Measurements from ENCODE around the gene ARSG. TPM values are rescaled to one million over a fixed set of nuclear protein-coding genes. Genes with fewer than 3 reads are reported as not detected.
"Not testable (repeated sequence)": the region's sequence is repeated elsewhere in the genome, so short reads cannot be mapped to it uniquely, and the experiment has no call there.

ARSG gene
- total RNA-seq, 2 donors from 2014 or later = 1.8 to 12.1 TPM

DNA sequence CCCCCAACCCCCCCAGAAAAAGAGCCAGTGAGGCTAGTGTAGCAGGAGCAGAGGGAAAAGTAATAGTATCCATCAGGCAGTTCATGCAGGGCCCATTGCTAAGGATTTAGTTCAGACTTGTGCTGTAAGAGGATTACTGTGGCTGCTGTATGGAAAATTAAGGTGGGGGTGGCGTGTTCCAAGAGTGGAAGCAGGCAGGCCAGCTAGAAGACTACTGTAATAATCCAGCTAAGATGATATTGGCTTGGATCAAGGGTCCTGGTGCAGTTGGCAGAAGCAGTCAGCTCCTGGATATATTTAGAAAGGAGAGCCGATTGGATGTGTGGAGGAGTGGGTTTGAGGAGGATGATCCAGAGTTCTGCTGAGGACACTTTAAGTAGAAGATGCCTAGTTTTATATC, 28.8 kb upstream of the ARSG start:
- ATAC-seq; H3K9me3 Mint-ChIP-seq; DNase-seq (ENCODE audit: low spot score in 2 of 2); H3K36me3 Mint-ChIP-seq; H3K27ac Mint-ChIP-seq: not testable (repeated sequence)

DNA sequence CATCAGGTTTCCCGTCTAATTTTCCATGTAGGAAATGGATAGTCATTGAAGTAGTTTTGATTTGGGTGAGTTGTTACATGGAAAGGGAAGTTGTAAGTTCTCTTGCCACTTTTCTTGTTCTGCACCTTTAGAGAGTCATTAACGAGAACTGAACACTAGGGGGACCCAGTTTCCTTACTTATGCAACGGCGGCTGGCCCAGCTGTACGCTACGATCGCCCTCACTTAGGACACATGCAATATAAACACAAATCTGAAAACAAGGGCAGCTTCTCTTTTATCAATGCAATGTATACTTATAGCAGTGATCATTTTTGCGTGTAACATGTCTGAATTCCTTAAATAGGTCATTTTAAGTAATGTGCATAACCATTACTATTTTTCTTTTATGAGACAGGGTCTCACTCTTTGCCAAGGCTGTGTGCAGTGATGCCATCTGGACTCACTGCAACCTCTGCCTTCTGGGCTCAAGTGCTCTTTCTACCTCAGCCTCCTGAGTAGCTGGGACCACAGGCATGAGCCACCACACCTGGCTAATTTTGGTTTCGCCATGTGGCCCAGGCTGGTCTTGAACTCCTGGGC, 28.1 kb upstream of the ARSG start:
- not testable (repeated sequence) for H3K9me3 Mint-ChIP-seq; DNase-seq (ENCODE audit: low spot score in 2 of 2); H3K36me3 Mint-ChIP-seq; H3K27ac Mint-ChIP-seq
- ATAC-seq = peak; percentile 39 to 57

DNA sequence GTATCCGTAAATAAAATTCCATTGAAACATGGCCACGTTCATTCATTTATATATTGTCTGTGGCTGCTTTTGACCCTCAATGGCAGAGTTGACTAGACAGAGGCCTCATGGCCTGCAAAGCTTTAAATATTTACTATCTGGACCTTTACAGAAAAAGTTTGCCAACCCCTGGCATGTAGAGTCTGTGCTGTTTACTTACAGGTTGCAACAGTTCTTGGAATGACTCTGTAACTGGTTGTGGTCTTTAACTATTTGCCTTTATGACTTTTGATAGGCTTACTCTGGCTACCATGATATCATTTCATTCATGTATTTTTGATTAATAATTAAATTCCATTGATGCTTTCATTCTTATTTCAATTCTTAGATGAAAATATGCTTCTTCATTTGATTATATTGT, 25.5 kb upstream of the ARSG start:
- H3K9me3 Mint-ChIP-seq = not testable (repeated sequence)

DNA sequence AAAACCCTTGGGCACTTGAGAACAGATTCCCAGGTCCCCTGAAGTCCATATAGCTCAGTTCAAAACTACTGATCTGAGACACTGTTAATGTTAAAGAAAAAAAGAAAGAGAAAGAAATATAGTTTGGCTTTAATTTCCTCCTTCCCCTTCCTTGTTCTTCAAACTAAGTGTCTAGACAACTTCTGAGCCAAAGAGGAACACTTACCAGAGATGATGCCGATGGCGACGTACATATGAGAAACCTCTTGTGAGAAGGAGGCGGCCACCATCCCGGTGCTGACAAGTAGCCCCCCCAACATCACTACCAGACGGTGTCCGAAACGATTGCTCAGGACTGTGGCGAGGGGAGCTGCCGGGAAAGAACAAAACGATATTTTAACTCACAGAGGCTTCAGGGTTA, 17.6 kb upstream of the ARSG start:
- H3K36me3 Mint-ChIP-seq = peaks cover 6 to 17% of the 10 kb centered on the region in 2 donors

More for the DNA sequence above, 25.5 kb upstream of the ARSG start:
- not testable (repeated sequence) for H3K36me3 Mint-ChIP-seq; ATAC-seq; DNase-seq (ENCODE audit: low spot score in 2 of 2)
- H3K27ac Mint-ChIP-seq = peak overlapping the region in 1 of 2 donors; percentile 74

DNA sequence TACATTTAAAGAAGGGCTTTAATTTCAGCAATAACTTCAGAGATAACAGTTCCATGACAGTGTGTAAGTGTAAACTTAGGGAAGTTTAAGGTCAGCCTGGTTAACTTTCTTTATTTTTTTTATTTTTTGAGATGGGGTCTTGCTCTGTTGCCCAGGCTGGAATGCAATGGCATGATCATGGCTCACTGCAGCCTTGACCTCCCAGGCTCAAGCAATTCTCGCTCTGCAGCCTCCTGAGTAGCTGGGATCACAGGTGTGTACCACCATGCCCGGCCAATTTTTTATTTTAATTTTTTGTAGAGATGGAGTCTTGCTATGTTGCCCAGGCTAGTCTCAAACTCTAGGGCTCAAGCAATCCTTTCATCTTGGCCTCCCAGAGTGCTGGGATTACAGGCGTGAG, 15.0 kb upstream of the ARSG start:
- not testable (repeated sequence) for DNase-seq (ENCODE audit: low spot score in 2 of 2); ATAC-seq; H3K27ac Mint-ChIP-seq; H3K9me3 Mint-ChIP-seq
- H3K36me3 Mint-ChIP-seq = peaks cover 11 to 24% of the 10 kb centered on the region in 2 donors

More for the DNA sequence above, 17.6 kb upstream of the ARSG start:
- ATAC-seq (no peak), DNase-seq (ENCODE audit: low spot score in 2 of 2) (no peak)
- H3K27ac Mint-ChIP-seq = no peak overlapping the region
- no peaks in the 10 kb centered on the region for H3K9me3 Mint-ChIP-seq

DNA sequence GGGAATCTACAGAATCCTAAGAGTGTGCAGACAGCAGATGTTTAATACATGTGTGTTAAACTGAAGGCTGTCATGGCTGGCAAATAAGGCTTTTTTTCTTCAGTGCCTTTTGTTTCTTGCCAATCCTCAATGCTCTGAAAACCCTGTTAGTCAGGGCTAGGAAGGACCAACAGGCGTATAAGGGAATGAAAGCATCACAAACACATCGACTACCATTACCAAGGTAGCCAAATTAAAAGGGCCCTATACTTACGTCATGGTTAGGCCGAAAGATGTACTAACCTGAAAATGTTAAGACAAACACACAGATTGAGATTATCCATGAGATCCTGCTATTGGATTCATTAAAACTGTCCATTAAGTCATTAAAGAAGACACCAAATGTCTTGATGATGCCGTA, 13.5 kb upstream of the ARSG start:
- DNase-seq (ENCODE audit: low spot score in 2 of 2) (no peak), ATAC-seq (no peak)
- peaks cover 0 to 6% of the 10 kb centered on the region in 2 donors for H3K9me3 Mint-ChIP-seq
- peaks cover 11 to 28% of the 10 kb centered on the region in 2 donors for H3K36me3 Mint-ChIP-seq
- H3K27ac Mint-ChIP-seq = no peak overlapping the region

DNA sequence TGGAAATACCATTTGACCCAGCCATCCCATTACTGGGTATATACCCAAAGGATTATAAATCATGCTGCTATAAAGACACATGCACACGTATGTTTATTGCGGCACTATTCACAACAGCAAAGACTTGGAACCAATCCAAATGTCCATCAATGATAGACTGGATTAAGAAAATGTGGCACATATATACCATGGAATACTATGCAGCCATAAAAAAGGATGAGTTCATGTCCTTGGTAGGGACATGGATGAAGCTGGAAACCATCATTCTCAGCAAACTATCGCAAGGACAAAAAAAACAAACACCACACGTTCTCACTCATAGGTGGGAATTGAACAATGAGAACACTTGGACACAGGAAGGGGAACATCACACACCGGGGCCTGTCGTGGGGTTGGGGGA, 9.3 kb upstream of the ARSG start:
- H3K36me3 Mint-ChIP-seq = peaks cover 11 to 28% of the 10 kb centered on the region in 2 donors
- not testable (repeated sequence) for H3K9me3 Mint-ChIP-seq; DNase-seq (ENCODE audit: low spot score in 2 of 2); H3K27ac Mint-ChIP-seq; ATAC-seq

DNA sequence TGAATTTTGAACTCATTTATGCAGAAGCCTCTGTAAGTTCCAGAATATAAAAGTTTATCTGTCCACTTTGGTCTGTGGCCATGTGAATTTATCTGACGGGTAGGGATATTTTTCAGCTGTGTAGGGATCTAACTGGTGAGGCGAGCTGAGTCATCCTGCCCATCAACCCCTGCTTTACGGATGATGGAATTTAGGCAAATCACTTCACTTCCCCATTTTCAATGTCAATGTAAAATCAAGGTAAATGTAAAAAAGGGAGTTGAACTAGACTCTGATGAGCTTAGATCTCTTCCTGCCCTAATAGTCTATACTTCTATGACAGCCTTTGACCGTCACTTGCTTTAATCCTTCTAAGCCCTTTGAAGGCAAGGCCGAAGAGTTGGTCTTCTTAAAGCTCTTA, 2.9 kb upstream of the ARSG start:
- DNase-seq (ENCODE audit: low spot score in 2 of 2) (no peak), ATAC-seq (no peak)
- peaks cover 0 to 6% of the 10 kb centered on the region in 2 donors for H3K36me3 Mint-ChIP-seq
- H3K9me3 Mint-ChIP-seq = no peaks in the 10 kb centered on the region
- no peak overlapping the region for H3K27ac Mint-ChIP-seq

DNA sequence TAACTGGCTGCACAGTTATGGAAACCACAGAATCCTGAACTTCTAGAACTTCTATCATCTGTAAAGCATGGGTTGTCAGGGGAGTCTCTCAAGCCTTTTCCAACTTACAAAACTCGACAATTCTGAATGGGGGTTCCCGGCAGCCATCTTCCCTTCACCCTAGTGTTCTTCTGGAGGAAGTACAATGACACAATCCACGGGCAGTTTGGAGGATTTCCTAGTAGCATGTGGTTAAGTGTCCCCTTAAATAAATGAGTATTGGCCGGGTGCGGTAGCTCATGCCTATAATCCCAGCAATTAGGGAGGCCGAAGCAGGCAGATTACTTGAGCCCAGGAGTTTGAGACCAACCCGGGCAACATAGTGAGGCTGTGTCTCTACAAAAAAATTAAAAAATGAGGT, 2.5 kb upstream of the ARSG start:
- peaks cover 0 to 6% of the 10 kb centered on the region in 2 donors for H3K36me3 Mint-ChIP-seq
- H3K9me3 Mint-ChIP-seq = no peaks in the 10 kb centered on the region
- ATAC-seq = no peak
- H3K27ac Mint-ChIP-seq = no peak overlapping the region
- DNase-seq (ENCODE audit: low spot score in 2 of 2) = no peak

DNA sequence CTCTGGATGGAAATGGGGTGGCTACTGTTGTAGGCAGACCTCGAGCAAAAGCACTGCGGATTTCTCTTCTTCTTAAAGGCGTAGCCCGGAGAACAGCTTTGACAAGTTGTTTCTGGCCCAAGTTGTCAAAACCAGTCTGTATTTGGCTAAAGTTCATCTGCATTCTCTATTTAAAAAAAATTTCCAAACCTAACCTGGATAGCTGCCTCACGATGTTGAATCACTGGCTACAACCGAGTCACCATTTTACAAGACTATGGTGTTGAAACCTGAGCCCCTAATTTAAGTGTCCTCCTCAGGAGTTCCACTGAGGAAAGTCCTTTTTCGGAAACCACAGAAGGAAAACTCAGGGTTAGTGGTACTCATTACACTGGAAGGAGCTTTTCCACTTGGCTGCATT, 1.8 kb upstream of the ARSG start:
- no peak overlapping the region for H3K27ac Mint-ChIP-seq

DNA sequence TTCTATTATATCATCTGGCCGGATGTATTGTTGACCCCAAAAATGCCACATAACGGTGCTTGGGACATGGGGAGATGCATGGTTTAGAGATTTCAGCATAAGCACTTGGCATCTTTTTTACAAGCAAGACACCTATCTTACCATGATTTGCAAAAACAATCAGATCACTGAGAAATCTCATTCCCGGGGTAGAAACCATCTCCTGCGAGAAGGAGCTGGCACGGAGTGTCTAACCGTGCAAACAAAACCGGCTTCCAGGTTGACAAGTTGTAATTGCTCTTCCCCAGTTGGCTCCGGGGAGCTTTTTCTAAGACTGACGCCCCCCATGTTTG, 1.4 kb upstream of the ARSG start:
- DNase-seq (ENCODE audit: low spot score in 2 of 2) (no peak), ATAC-seq (no peak)
- Mint-ChIP-seq H3K27ac (no peak overlapping the region), H3K36me3 (peaks cover 0 to 6% of the 10 kb centered on the region in 2 donors), H3K9me3 (no peaks in the 10 kb centered on the region)

More for the DNA sequence above, 1.8 kb upstream of the ARSG start:
- H3K9me3 Mint-ChIP-seq = no peaks in the 10 kb centered on the region
- peaks cover 0 to 6% of the 10 kb centered on the region in 2 donors for H3K36me3 Mint-ChIP-seq
- DNase-seq (ENCODE audit: low spot score in 2 of 2) = no peak
- ATAC-seq = no peak

DNA sequence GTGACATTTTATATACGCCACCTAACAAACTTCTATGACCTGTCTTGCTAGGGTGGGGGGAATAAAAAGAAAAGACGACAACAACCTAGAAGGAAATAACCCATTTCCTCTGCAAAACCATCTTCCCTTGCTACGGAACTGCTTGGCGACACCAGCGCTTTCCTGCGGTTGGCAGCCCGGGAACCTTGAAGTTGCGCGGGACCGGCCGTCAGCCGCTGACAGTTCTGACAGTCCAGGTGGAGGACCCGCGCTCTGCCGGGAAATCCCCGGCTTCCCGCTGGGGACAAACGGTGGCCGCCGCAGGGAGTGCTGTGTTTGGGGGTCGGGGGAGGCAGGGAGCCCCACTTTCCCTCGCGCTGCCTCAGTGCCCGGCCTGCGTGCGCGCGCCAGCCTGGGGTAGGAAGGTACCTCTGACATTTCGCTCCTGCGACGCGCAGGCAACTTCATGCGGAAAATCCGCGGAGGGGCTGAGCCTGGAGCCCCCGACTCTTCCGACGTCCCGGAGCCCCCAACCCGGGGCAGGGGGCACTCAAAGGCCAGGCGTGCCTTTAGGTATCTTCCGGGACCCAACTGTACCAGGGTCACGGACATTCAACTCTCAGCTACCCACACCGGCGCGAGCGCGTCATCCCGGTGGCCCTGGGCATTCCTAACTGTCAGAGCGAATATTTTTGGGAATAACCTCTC, 884 bp upstream of the ARSG start:
- Mint-ChIP-seq H3K9me3 (no peaks in the 10 kb centered on the region), H3K36me3 (peaks cover 0 to 6% of the 10 kb centered on the region in 2 donors), H3K27ac (peak overlapping the region; percentile 88 to 98)
- DNase-seq (ENCODE audit: low spot score in 2 of 2) (peak; percentile 27 to 75), ATAC-seq (peak in 1 of 2 donors; percentile 39)

DNA sequence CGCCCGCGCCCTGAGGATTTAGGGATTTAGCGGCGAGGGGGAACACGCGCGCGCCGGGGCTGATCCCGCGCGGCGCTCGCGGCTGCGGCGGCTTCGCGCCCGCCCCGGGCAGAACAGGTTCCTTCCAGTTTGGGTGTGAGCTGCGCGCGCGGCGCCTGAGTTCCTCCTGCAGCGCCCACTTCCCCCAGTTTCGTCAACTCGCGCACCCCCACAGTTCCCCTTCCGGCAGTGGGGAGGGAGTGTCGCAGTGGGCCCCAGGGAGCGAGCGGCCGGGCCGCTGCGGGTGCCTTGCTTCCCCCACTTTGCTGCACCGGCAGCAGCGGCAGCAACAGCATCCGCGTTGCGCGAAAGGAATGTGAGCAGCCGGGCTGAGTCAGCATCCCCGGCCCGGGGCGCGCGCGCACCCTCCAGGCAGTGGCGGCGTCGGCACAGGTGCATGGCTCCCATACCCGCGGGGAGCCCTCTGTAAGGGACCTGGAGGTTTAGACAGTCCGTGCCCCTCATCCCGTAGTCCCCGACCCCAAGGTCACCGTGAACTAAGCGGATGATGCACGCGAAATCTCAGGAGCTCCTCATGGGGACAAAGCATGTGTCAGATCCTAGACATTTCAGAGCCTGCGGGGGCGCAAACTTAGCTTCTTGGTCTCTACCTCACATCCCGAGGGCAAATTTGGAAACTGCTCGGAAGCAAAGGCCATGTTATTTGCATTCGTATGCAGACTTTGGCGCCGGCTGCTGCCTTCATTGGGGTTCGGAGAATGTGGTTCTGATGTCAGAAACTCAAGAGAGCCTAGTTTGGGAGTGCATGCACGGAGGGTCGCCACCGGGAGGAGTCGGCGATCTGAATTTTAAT, 767 bp downstream of the ARSG start:
- peaks cover 0 to 6% of the 10 kb centered on the region in 2 donors for H3K36me3 Mint-ChIP-seq
- ATAC-seq = peak; percentile 62 to 78
- no peaks in the 10 kb centered on the region for H3K9me3 Mint-ChIP-seq
- DNase-seq (ENCODE audit: low spot score in 2 of 2) = peak; percentile 80 to 83
- peak overlapping the region; percentile 39 to 77 for H3K27ac Mint-ChIP-seq

DNA sequence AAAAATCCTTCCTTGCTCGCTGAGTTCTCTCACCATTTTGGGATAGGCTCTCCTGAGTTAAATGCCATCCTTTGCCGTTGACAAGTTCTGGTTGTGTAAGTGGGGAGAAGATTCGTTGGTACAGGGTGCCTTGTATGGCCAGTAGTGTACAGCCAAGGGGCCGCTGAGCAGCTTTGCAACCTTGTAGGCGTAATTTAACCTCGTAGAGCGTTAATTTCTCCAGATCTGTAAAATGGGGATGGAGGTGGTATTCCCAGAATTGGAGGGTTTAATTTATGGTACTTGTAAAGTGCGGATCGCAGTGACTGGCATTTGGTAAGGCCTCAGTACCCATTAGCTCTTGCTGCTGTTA, 1.4 kb downstream of the ARSG start:
- Mint-ChIP-seq H3K9me3 (no peaks in the 10 kb centered on the region), H3K36me3 (peaks cover 0 to 6% of the 10 kb centered on the region in 2 donors), H3K27ac (peak overlapping the region in 1 of 2 donors; percentile 77)
- no peak for DNase-seq (ENCODE audit: low spot score in 2 of 2)
- no peak for ATAC-seq

DNA sequence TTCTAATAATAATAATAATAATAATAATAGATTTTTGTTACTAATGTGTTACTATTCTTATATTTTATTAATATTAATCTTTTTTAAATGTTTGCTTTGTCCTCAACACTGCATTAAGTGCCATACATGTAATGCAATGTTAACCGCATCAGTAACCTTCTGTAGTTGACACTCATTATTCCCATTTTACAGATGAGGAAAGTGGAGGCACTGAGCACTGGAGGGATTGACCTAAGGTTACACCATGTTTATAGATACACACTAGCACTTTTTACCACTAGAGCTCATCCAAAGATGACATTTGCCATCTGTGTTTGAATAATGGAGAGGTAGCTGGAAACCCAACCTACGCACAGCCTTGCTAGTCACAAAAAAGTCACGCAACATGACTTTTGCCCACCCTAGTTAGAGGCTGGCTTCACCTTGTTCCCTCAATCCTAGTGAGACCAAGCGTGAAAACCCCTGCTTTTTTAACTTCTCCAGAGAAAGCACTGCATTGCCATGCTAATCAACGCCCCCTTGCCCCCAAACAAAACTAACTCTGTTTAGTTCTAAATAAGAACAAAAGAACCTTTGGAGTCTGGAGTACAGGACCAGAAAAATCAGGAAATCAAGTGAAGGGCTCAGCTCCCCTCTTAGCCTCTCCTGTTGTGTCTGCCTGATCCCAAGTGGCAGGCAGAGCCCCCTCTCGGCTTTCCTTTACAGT, 2.3 kb downstream of the ARSG start:
- H3K27ac Mint-ChIP-seq = no peak overlapping the region
- peaks cover 0 to 6% of the 10 kb centered on the region in 2 donors for H3K36me3 Mint-ChIP-seq
- DNase-seq (ENCODE audit: low spot score in 2 of 2) = no peak
- H3K9me3 Mint-ChIP-seq = no peaks in the 10 kb centered on the region
- ATAC-seq = no peak

DNA sequence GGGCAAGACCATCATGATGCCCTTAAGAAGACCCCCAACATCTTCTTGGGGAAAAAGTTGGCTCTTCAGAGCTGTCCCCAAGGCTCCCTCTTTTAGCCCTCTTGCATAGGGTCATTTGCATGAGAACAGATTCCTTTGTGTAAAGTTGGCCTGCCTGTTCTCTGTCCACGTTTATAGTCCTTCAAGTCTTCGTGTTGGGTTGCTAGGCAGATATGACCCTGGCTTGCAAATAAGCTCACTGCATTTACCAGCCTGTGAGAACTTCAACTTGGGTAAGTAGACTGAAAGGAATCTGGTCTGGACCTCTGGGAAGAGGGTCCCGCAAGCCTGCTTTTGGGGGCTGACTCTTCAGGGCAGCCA, 2.9 kb downstream of the ARSG start:
- ATAC-seq (no peak), DNase-seq (ENCODE audit: low spot score in 2 of 2) (no peak)
- Mint-ChIP-seq H3K36me3 (peaks cover 0 to 6% of the 10 kb centered on the region in 2 donors), H3K27ac (no peak overlapping the region), H3K9me3 (no peaks in the 10 kb centered on the region)

DNA sequence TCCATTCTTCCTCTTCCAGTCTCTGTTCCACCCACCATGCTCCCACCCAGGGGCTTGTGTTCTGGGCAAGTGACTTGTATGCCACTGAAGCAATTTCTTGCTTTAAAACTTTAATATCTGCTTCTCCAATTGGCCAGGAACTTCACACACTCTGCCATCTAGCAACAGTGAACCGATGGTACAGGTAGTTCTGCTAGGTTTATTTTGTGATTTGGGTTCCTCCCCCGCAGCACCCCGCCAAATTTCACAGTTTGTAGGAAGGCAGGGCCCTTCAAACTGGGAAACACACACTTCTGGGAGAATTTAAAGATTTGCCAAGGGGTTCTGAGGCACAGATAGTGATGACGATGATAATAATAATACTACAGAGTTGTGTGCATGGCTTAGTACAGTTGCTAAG, 3.3 kb downstream of the ARSG start:
- DNase-seq (ENCODE audit: low spot score in 2 of 2) (no peak), ATAC-seq (no peak)
- no peaks in the 10 kb centered on the region for H3K9me3 Mint-ChIP-seq
- peaks cover 0 to 6% of the 10 kb centered on the region in 2 donors for H3K36me3 Mint-ChIP-seq
- no peak overlapping the region for H3K27ac Mint-ChIP-seq

Measured in activated naive CD4-positive, alpha-beta T cell treated with anti-CD3 and anti-CD28 coated beads, Interleukin-2, amount 50 U/mL, for 72 hours (primary cell).